K562 (cell line): Measurements from ENCODE around the gene SLC4A2. TPM values are rescaled to one million over a fixed set of nuclear protein-coding genes. Genes with fewer than 3 reads are reported as not detected.

ENCODE experiments used
- ADNP ChIP-seq: fragments of 200-800 bp; sonication (Bioruptor generic); IDR thresholded peaks from 2 replicates; pipeline ENCODE4 v1.6.1; 2016; ENCODE audit warnings: missing genetic modification characterization, missing compliant biosample characterization
- CBFA2T3 ChIP-seq: fragments of 450-650 bp; IDR thresholded peaks from 2 replicates; pipeline ENCODE4 v1.6.1; 2017
- CCAR2 ChIP-seq: fragments of 200-400 bp; formaldehyde crosslinking; IDR thresholded peaks from 2 replicates; pipeline ENCODE4 v1.6.1; 2017; ENCODE audit warnings: mild to moderate bottlenecking, low read depth, low read length
- JUN ChIP-seq, 2 experiments: sonication (generic) in 1 of 2; formaldehyde crosslinking in 1 of 2; IDR thresholded peaks; 2 replicates each; pipeline versions ENCODE4 v1.6.1 to v1.8.0; 2012 to 2022; ENCODE audit warnings: borderline replicate concordance in 2 of 2, mild to moderate bottlenecking in 2 of 2, improper control_type of control experiment in 1 of 2, low read depth in 1 of 2, low read length in 1 of 2, missing genetic modification reagents in 1 of 2
- KDM2B ChIP-seq: fragments of 250-450 bp; sonication (Bioruptor Pico); IDR thresholded peaks from 2 replicates; pipeline ENCODE4 v1.8.0; 2021; ENCODE audit warnings: mild to moderate bottlenecking, moderate library complexity
- KLF6 ChIP-seq: fragments of 250-450 bp; sonication (Bioruptor Pico); IDR thresholded peaks from 2 replicates; pipeline ENCODE4 v1.4.0; 2020; ENCODE audit warnings: mild to moderate bottlenecking, moderate library complexity, borderline replicate concordance
- MAFK ChIP-seq: IDR thresholded peaks from 2 replicates; pipeline ENCODE4 v1.6.1; 2011; ENCODE audit warnings: low read length, improper control_type of control experiment
- PRDM10 ChIP-seq: fragments of 450-650 bp; IDR thresholded peaks from 2 replicates; pipeline ENCODE4 v1.6.1; 2018; ENCODE audit not compliant: partially characterized antibody
- PTTG1 ChIP-seq: fragments of 450-650 bp; IDR thresholded peaks from 2 replicates; pipeline ENCODE4 v1.6.1; 2016; ENCODE audit warnings: low read depth, mild to moderate bottlenecking, missing genetic modification characterization, missing compliant biosample characterization
- RFX7 ChIP-seq: fragments of 250-450 bp; sonication (Bioruptor Pico); IDR thresholded peaks from 2 replicates; pipeline ENCODE4 v1.5.1; 2021; ENCODE audit warnings: mild to moderate bottlenecking
- SAFB ChIP-seq: fragments of 200-400 bp; formaldehyde crosslinking; IDR thresholded peaks from 2 replicates; pipeline ENCODE4 v1.6.1; 2017; ENCODE audit warnings: low read depth, low read length, borderline replicate concordance
- SAFB2 ChIP-seq: fragments of 200-400 bp; formaldehyde crosslinking; IDR thresholded peaks from 2 replicates; pipeline ENCODE4 v1.6.1; 2018; ENCODE audit warnings: borderline replicate concordance, low read length, low read depth, moderate library complexity; ENCODE audit not compliant: severe bottlenecking
- TAL1 ChIP-seq: fragments of 450-650 bp; IDR thresholded peaks from 2 replicates; pipeline ENCODE4 v1.6.1; 2016; ENCODE audit warnings: mild to moderate bottlenecking
- USF1 ChIP-seq: sonication (generic); formaldehyde crosslinking; IDR thresholded peaks from 2 replicates; pipeline ENCODE4 v1.9.0; 2022; ENCODE audit warnings: mild to moderate bottlenecking, missing genetic modification reagents
- XRCC3 ChIP-seq: fragments of 450-650 bp; IDR thresholded peaks from 2 replicates; pipeline ENCODE4 v1.6.1; 2017; ENCODE audit warnings: mild to moderate bottlenecking, moderate library complexity
- ZNF239 ChIP-seq: fragments of 250-450 bp; sonication (Bioruptor Pico); IDR thresholded peaks from 2 replicates; pipeline ENCODE4 v1.4.0; 2020; ENCODE audit warnings: mild to moderate bottlenecking
- ZNF639 ChIP-seq, 2 experiments: fragments of 200-800 bp in 1 of 2; sonication (Bioruptor generic) in 1 of 2; sonication (generic) in 1 of 2; formaldehyde crosslinking in 1 of 2; IDR thresholded peaks in 1 of 2; conservative IDR thresholded peaks in 1 of 2; 2 replicates each; pipeline versions ENCODE4 v1.5.0 to v1.6.1; 2016 to 2020; ENCODE audit warnings: missing compliant biosample characterization in 1 of 2, missing genetic modification characterization in 1 of 2, missing genetic modification reagents in 1 of 2
- ZZZ3 ChIP-seq: fragments of 450-650 bp; IDR thresholded peaks from 2 replicates; pipeline ENCODE4 v1.6.1; 2016; ENCODE audit warnings: antibody characterized with exemption, mild to moderate bottlenecking, moderate library complexity
- polyA plus RNA-seq, 8 experiments: library from polyadenylated mRNA; depleted of rRNA in 4 of 8; stranded (reverse) in 5 of 8; unstranded in 3 of 8; fragments of >200 nt; fragmentation: Nextera tagmentation in 2 of 8; fragmentation: Illumina TruSeq in 1 of 8; extraction: Ambion mirVana in 2 of 8; extraction: Trizol in 1 of 8; gene quantifications; 2 replicates each; pipeline versions ENCODE4 v1.2.1 to v1.2.3, GENCODE V29; 2011 to 2014; ENCODE audit warnings: inconsistent platforms in 1 of 8, missing spikeins in 1 of 8
- total RNA-seq, 7 experiments: library from RNA; depleted of rRNA in 6 of 7; stranded (reverse); fragments of >200 nt in 6 of 7; fragmentation: Illumina TruSeq in 2 of 7; extraction: Trizol in 2 of 7; gene quantifications; 2 replicates each; pipeline versions ENCODE4 v1.2.1 to v1.2.3, GENCODE V29; 2011 to 2021; ENCODE audit warnings: low replicate concordance in 1 of 7
- TF ChIP-seq, protein P1 (sequence below): IDR thresholded peaks from 2 replicates; pipeline ENCODE4 v1.6.1; 2016; ENCODE audit warnings: missing genetic modification characterization, missing compliant biosample characterization

Gene SLC4A2
- total and polyA plus RNA-seq, 9 of the 15 experiments (the other 6 are each of a cell fraction or from before 2014, with no cell fraction given), result 11.4 to 375 (median 130) TPM

DNA sequence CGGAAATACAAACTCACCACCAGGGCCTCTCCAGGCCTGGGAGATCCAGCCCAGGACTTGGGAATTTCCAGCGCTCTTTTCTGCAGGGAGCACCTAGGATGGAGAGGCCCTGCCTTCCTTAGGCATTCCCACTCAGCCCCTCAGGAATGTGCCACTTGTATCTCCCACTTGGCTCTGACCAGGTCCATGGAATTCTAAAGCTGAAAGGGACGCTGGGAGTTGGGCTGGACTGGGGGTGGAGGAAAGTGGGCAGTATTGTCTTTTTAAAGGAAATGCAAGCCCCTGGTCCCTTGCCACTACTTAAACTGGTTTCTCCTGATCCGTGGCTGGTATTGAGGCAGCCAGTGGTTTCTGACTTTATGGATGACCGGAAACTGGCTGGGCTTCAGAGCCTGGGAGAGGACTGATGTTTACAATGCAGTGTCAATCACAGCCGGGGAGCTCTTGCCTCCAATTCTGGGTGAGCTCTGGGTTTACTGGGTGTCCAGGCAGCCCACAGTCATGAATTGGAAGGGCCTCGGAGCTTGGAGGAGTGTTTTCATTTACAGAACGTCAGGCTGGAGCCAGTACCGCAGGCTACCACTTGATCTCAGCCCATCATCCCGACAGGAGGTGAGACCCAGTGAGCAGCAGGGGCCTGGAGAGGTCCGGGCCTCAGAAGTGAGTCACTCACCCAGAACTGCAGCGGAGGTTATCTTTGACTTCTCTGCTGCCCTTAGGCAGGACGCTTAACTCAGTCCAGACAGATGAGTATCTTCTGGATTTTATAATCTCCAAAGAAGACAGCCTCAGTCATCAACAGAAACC is 54.2 kb downstream of the SLC4A2 start (continued):
- no peak for TF ChIP-seq PRDM10
- TF ChIP-seq ZNF639 (CRISPR knock-in tag; conservative IDR thresholded peaks at IDR 0.05 in 1 of 2, IDR thresholded peaks at IDR 0.05 in 1 of 2), result no peak
- TF ChIP-seq, protein P1, sequence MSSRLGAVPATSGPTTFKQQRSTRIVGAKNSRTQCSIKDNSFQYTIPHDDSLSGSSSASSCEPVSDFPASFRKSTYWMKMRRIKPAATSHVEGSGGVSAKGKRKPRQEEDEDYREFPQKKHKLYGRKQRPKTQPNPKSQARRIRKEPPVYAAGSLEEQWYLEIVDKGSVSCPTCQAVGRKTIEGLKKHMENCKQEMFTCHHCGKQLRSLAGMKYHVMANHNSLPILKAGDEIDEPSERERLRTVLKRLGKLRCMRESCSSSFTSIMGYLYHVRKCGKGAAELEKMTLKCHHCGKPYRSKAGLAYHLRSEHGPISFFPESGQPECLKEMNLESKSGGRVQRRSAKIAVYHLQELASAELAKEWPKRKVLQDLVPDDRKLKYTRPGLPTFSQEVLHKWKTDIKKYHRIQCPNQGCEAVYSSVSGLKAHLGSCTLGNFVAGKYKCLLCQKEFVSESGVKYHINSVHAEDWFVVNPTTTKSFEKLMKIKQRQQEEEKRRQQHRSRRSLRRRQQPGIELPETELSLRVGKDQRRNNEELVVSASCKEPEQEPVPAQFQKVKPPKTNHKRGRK (tag), result no peak
- no peak for TF ChIP-seq RFX7 (CRISPR knock-in tag)
- TF ChIP-seq TAL1, result no peak
- TF ChIP-seq XRCC3, result no peak
- TF ChIP-seq JUN (IDR thresholded peaks at IDR 0.05; ENCODE audit: borderline replicate concordance, low read depth, low read length), result peak; percentile 67; the same call in 1 of the 2 replicates
- TF ChIP-seq JUN (CRISPR knock-in tag; IDR thresholded peaks at IDR 0.05; ENCODE audit: borderline replicate concordance), result no peak
- peak; percentile 96 for TF ChIP-seq ZNF239 (CRISPR knock-in tag)
- no peak for TF ChIP-seq SAFB2
- 0 out of 2 replicates have a peak, but pooled peaks have one; percentile 3 for TF ChIP-seq MAFK
- no peak for TF ChIP-seq ADNP (tag)
- no peak for TF ChIP-seq ZZZ3
- peak; percentile 77 for TF ChIP-seq CBFA2T3
- no peak for TF ChIP-seq SAFB
- no peak for TF ChIP-seq CCAR2
- TF ChIP-seq KLF6 (CRISPR knock-in tag), result no peak
- TF ChIP-seq KDM2B (CRISPR knock-in tag), result no peak
- no peak for TF ChIP-seq USF1
- no peak for TF ChIP-seq PTTG1
